GM19328 (cell line): ENCODE data around the gene GRPR.
"Not testable (repeated sequence)": the region's sequence is repeated elsewhere in the genome, so short reads cannot be mapped to it uniquely, and the experiment has no call there.

Experiments used
- ATAC-seq: cut with Tn5 transposase; IDR thresholded peaks from one replicate; pipeline ENCODE4 v1.9.1; 2021; ENCODE audit warnings: mild to moderate bottlenecking, moderate library complexity; ENCODE audit not compliant: unreplicated experiment

GRPR gene

DNA sequence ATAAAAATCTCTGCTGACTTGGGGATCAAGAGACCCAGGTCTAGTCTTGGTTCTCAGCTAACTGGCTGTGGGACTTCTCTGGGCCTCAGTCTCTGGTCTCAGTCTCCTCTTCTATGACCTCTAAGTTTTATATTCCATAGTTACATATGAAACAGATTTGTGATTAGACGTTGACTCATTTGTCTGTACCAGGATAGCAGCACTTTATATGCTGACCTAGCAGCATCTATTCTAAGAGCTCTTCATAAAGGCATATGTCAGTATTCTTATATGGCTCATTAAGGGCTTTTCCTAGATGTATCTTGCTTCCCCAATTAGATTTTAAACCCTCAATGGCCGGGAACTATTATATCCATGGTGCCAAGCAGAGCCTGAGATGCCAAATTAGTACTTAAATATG lies 12.7 kb downstream of the GRPR start:
- no peak for ATAC-seq

DNA sequence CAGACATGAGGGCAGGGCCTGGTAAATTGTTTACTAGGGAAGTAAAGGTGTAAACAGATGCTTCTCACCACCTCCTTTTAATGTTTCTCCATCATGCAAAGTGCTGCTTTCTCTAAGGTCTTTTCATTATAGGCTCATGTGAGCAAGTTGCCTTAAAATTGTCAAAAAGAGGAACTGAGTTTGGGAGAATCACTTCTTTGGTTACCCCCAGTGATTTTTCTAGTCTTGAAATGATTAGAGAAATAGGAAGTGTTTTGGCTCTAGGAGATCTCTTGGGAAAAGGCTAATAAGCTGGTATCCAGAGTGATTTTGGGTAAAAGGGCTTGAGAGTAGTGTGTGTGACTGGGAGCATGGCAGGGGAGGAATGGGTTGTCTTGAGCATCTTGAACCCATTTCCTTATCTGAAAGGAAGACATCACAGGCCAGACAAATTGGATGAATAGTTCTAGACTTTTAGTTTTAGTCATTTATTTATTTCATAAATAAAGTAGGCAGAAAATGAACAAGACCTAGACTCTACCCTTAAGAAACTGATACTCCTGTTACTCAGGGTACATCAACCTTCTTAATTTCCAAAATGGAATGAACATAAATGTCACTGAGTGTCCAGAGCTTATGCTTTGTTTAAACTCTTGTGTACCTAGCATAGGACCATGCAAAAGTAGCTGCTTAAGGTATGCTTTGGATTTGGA lies 14.2 kb downstream of the GRPR start:
- peak; percentile 62 for ATAC-seq

DNA sequence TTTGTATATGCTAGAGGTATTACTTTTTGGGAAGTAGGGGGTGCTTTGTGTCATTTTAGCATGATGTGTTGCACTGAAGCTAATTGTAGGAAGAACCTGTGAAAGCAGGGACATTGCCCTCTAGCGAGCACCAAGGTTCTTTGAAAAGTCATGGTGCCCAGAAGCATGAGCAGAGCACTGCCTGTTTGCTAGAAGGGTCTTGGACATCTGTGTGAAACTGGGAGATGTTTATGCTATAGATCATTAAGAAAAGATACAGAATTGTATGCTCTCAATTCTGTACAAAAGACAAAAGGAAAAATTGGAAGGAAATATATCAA lies 14.7 kb downstream of the GRPR start:
- ATAC-seq = peak; percentile 38

DNA sequence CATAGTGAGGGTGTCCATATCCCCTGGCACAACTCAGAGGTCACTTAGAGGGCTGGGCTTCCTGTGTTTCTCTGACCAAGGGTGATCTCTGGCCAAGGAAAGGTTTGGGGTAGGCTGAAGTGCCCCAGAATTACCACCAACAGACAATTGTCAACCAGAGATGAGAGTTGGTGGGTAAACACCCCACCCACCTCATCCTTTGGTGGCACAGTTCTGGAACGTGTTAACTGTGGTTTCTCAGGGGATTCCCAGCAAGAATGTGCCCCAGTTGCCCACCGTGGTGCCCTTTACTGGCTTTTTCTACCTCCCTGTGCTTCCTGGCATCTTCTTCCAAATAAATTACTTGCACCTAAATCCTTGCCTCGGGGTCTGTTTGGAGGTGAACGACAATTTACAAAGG lies 17.1 kb downstream of the GRPR start:
- no peak for ATAC-seq

DNA sequence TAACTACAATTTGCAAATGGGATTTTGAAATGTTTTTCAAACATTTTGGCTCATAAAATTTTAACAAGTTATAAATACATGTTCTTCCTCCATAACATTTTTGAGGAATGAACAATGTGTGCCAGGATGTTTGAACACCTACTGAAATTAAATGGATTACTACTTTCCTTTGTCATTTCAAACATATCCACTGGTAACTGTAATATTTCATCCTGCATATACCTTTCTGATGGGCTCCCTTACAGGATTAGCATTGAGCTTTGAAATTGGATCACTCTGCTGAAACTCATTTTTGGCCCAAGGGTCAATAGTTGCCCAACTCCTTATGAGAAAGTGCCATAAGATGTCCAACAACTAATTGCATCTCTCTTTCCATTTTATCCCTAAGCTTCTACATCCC lies 17.6 kb downstream of the GRPR start:
- ATAC-seq = no peak

DNA sequence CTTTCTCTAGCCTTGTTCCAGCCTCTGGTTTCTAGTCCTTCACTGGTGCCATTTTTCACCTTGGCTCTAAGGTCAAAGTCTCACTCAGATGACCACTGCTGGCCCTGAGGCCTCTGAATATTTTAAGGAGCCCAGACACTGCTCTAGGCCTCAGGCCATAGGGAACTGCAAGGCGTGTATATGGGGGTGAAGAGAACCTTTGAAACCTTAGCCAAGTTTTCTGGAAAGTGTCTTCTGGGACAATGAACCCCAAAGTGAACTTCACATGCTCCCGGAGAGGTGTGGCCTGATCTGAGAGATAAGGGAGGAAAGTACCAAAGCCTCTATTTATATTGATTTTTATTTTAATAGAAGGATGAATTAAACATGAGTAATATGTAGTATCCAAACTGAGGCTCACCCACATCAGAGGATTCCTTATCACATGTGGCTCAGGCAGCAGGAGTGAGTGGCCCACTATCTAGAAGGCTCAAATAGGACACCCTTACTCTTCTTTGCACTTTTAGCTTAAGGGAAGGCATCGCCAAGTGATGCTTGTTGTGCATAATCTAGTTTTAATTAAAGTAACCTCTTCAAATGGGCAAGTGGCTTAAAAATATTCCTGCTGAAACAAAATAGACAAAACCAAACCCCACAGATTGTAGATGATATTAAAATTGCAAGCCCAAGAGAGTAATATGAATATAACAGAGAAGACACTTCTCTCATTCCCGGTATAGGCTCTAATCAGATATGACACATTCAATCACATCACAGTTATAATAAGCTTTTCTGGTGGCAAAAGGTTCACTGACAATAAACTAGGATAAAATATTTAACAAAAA lies 18.3 kb downstream of the GRPR start:
- no peak for ATAC-seq

DNA sequence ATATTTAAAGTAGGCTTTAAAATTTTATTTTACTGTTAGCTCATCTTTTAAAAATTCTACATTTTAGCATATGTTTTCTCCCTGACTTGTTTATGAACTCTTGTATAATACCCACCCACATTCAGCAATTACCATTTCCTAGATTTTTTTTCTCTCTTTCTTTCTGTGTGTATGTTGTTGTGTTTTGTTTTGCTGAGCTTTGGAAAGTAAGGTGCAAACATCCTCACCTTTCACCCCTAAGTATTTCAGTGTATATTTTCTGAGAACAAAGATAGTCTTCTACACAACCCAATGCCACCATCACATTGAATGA lies 18.8 kb downstream of the GRPR start:
- no peak for ATAC-seq

DNA sequence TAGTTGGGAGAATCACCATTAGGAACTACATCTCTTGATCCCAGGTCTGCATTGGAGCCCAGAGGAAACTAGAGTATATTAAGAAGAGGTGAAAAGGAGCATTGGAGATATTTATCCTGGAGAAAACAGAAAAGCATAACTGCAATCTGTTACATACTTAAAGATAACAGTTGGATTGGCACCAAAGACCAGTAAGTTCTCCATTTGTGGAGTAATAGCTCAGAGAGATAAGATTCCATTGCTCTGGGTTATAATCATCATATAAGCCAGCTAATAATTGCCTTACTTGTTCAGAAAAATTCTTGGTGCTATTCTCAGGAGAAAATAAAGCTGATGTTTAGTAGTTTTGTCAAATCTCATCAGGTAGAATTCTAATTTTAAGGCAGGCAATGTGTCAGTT lies 20.6 kb downstream of the GRPR start:
- no peak for ATAC-seq

DNA sequence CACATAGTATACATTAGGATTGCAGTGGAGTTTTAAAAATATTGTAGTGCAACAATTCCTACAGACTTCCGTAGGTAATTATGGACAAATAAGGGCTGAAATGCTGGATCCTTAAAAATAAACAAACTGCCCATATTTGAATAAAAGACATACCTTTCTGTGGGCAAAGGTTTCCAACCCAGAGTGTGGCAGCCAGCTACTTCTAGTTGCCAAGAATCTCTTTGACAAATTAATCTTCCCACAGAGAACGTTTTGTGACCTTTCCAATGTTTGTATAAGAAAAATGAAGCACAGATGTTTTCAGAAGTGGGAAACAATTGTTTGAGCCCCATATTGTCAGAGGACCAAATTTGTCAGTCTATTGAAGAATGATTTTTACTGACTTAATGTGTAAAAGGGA lies 21.1 kb downstream of the GRPR start:
- ATAC-seq = no peak

DNA sequence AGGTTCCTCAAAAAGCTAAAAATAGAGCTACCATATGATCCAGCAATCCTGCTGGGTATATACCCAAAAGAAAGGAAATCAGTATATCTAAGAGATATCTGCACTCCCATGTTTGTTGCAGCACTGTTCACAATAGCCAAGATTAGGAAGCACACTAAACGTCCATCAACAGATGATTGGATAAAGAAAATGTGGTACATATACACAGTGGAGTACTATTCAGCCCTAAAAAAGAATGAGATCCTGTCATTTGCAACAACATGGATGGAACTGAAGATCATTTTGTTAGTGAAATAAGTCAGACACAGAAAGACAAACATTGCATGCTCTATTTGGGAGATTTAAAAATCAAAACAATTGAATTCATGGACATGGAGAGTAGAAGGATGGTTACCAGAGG lies 21.7 kb downstream of the GRPR start:
- not testable (repeated sequence) for ATAC-seq

DNA sequence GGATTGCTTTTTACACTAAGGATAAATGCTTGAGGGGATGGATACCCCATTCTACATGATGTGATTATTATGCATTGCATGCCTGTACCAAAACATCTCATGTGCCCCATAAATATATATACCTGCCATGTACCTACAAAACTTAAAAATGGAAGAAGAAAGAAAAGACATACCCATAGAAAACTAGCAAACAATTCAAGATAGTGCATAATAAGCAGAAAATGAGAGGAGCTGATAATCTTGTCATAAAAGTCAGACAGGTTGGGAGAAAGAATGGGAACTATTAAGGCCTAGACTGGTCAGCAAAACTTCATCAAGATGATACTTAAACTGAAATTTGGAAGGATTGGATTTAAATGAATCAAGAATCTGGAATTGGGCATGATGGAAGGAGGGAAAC lies 22.3 kb downstream of the GRPR start:
- no peak for ATAC-seq

DNA sequence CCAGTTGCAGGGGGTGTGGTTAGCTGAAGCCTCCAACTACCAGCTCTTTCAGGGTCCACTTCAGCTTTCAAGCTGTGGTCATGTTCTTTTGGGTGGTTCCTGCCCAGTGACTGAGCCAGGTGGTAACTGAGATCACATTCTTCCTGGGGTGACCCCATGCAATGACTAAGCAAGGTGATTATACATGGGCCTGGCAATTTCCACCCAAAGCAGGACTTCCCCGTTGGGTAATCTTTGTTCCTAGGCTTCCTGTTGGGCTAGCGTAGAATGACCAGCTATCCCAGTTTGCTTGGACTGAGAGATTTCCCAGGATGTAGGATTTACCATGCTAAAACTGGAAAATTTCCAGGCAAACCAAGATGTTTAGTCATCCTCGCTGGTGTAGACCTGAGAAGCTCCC lies 25.5 kb downstream of the GRPR start:
- no peak for ATAC-seq

DNA sequence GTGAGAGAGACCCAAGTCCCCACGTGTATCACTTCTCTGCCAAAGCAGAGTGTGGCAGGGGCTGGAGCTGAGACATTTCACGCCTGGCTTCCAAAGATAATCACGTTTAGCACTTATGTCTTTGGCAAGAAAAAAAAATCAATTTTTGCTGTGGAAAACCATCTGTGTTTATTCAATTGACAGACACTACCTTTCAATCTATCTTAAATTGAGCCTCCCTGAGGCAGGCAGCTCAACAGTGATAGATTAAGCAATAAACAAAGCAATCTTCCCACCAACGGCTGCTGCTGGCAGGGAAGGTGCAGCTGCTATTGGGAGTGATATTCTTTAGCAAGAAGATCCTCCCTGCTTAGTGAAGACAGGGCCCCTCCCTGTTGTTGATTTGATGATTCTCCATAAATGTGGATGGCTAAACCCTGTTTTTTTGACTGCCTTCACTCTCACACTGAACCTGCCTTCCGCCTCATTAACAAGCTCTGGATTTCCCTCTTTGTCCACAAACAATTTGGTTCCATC lies 32.3 kb downstream of the GRPR start:
- ATAC-seq = no peak

DNA sequence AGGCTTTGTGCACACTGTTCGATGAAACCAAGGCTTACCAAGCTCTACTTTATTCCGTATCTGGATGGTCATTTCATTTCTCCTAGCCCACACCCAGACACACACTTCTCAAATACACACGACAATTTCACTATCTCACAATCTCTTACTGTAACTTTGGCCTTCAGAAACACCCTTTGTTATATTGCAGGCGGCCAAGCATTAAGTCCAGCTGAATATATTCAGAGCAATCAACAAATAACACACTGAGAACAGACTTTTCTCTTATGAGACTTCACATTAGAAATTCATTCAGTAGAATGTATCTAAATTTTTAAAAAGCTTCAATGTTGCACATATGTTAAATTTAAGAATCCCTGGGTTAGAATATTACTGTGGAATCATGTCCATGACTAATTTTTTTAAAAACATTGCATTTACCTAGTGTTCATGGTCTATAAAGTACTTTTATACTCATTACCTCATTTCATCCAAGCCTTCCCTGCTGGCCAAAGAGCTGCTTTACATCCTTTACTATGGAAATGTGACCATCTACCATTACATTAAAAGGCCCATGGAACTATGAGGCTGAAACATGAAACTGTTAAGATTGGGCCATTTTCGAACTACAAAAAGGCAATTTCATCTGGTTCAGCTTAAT lies 33.4 kb downstream of the GRPR start:
- no peak for ATAC-seq

DNA sequence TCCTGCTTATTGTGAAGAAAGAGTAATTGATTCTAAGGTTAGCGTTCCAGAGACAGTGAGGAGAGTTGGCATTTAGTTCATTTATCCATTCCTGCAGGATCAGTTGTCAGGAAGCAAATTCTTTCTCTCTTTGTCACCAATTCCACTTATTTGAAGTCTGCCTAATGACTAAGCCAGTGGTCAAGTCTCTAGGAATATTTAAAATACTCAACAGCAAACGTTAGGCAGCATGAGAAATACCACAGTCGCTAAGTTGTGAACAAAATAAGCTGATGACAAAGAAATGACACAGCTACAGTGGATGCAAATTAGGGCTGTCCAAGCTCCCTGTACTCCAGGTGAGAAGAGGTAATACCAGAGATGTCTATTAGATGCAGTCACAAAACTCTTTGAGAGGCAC lies 37.4 kb downstream of the GRPR start:
- no peak for ATAC-seq

DNA sequence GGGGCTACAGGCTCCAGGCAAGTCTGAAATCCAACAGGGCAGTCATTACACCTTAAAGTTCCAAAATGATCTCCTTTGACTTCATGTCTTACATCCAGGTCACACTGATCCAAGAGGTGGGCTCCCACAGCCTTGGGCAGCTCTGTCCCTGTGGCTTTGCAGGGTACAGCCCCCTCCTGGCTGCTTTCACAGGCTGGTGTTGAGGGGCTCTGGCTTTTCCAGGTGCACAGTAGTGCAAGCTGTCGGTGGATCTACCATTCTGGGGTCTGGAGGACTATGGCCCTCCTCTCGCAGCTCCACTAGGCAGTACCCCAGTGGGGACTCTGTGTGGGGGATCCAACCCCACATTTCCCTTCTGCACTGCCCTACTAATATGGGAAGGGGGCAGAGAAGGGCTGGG lies 37.8 kb downstream of the GRPR start:
- not testable (repeated sequence) for ATAC-seq

DNA sequence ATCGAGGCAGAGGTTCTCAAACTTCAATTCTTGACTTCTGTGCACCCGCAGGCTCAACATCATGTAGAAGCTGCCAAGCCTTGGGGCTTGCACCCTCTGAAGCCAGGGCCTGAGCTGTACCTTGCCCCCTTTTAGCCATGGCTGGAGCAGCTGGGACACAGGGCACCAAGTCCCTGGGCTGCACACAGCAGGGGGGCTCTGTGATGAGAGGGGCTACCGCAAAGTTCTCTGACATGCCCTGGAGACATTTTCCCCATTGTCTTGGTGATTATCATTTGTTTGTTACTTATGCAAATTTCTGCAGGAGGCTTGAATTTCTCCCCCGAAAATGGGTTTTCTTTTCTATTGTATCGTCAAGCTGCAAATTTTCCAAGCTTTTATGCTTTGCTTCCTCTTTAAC lies 39.0 kb downstream of the GRPR start:
- ATAC-seq = no peak

DNA sequence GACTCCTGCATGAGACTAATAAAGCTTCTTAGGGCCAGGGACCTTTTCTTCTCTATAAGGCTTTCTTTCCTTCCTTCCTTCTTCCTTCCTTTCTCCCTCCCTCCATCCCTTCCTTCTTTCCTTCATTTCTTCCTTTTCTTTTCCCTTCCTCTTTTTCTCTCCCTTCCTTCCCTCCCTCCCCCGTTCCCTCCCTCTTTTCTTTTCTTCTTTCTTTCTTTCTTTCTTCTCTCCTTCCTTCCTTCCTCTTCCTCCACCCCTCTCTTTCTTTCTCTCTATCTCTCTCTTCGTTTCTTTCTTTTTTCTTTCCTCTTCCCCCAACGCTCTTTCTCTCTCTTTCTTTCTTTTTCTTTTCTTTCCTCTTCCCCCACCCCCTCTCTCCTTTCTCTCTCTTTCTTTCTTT lies 41.4 kb downstream of the GRPR start:
- ATAC-seq = no peak

DNA sequence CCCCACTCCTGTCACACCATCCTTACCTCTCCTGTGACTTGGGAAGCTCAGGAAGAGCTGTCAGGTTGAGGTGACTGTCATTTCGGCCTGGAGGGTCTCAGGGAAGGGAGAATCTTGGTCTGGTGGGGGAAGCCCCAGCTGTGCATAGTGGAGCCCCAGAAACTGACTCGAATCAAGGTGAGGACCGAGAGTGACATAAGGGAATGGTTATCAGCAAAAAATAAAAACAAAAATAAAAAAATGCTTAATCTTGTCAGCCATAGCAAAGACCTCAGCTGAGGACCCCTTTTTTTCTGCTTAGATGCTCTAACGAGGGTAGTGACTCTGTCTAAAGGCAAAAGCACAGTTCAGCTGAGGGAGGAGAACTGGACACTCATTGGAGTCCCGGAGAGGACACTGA lies 43.8 kb downstream of the GRPR start, which contains the start of gene MAGEB17:
MAGEB17 (plus strand) TSS at position 301 of the 400 bp plus-strand sequence. CDS start 2,902 bp downstream, outside the sequence.
- no peak for ATAC-seq

DNA sequence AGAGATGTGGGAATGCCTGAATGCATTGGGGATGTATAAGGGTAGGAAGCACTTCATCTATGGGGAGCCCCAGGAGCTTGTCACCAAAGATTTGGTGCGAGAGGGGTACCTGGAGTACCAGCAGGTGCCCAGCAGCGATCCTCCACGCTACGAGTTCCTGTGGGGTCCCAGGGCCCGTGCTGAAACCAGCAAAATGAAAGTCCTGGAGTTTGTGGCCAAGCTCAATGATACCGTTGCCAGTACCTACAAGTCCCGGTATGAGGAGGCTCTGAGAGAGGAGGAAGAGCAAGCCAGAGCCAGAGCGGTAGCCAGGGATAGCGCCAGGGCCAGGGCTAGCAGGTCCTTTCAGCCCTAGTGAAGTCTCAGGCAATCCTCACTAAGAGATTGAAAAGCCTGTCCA lies 47.7 kb downstream of the GRPR start:
- ATAC-seq = no peak

DNA sequence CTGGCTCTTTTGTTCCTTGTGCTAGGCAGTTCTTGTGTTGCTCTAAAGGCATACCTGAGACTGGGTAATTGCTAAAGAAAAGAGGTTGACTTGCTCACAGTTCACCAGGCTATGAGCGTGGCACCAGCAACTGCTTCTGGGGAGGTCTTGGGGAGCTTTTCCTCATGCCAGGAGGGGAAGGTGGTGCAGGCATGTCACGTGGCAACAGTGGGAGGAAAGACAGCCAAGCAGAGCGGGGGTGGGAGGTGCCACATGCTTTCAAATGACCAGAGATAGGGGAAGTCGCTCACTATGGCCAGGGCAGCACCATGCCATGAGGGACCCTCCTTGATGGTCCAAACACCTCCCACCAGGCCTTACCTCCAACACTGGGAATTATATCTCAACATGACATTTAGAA lies 48.6 kb downstream of the GRPR start:
- ATAC-seq = no peak

DNA sequence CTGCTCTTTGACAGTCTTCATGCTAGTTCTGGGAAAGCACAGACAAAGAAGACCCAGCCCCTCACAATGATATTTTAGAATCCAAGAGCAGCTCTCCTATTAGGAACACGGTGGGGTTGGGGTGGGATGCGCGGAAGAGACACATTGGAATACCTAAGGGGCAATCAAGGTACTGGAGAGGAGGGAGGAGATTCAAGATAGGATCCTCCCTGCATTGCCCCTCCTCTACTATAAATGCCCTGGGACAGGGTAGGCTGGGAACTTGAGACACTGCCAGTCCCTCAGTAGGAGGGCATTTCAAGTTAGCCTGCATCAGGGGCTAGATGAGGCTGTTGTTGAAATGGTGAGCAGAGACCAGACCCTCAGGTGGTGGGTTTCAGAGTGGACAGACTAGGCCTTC lies 49.0 kb downstream of the GRPR start:
- ATAC-seq = no peak
